Measurements from ENCODE around the gene ALG1.

Gene ALG1

GRCh38 chr16:5062051-5062450 lies 9.6 kb upstream of the ALG1 start:
- no peaks in the 10 kb centered on the region; the same call in 1 of the 2 replicates for H3K9me3 ChIP-seq
- H3K27me3 ChIP-seq = peaks cover 54% of the 10 kb centered on the region
- no peak overlapping the region for H3K4me3 ChIP-seq (ENCODE audit: low read depth, low read length)
- H3K36me3 ChIP-seq = no peaks in the 10 kb centered on the region
- no peaks in the 10 kb centered on the region for H3K4me1 ChIP-seq
- no peak for DNase-seq
- TF ChIP-seq CTCF (IDR thresholded peaks at IDR 0.05; ENCODE audit: low read depth, low read length) = no peak

- no peaks in the 10 kb centered on the region for H3K4me1 ChIP-seq
- TF ChIP-seq CTCF (IDR thresholded peaks at IDR 0.05; ENCODE audit: low read depth, low read length) = peak; percentile 26; the same call in 1 of the 2 replicates
- H3K27me3 ChIP-seq = peaks cover 59% of the 10 kb centered on the region
- H3K4me3 ChIP-seq (ENCODE audit: low read depth, low read length) = no peak overlapping the region
- H3K36me3 ChIP-seq = no peaks in the 10 kb centered on the region
- no peaks in the 10 kb centered on the region; the same call in 1 of the 2 replicates for H3K9me3 ChIP-seq
- no peak for DNase-seq
Measured at GRCh38 chr16:5062790-5063765, 8.6 kb upstream of the ALG1 start.

- Histone ChIP-seq H3K36me3 (no peaks in the 10 kb centered on the region), H3K27me3 (peaks cover 59% of the 10 kb centered on the region), H3K4me3 (ENCODE audit: low read depth, low read length) (no peak overlapping the region), H3K4me1 (no peaks in the 10 kb centered on the region), H3K9me3 (no peaks in the 10 kb centered on the region; the same call in 1 of the 2 replicates)
- TF ChIP-seq CTCF (IDR thresholded peaks at IDR 0.05; ENCODE audit: low read depth, low read length) = no peak
- no peak for DNase-seq
Measured at GRCh38 chr16:5064915-5065314, 6.7 kb upstream of the ALG1 start.

GRCh38 chr16:5065326-5065725 lies 6.3 kb upstream of the ALG1 start:
- no peak for TF ChIP-seq CTCF (IDR thresholded peaks at IDR 0.05; ENCODE audit: low read depth, low read length)
- Histone ChIP-seq H3K27me3 (peaks cover 59% of the 10 kb centered on the region), H3K36me3 (no peaks in the 10 kb centered on the region), H3K4me3 (ENCODE audit: low read depth, low read length) (no peak overlapping the region), H3K4me1 (no peaks in the 10 kb centered on the region), H3K9me3 (no peaks in the 10 kb centered on the region; the same call in 1 of the 2 replicates)
- DNase-seq = no peak

- Histone ChIP-seq H3K4me1 (no peaks in the 10 kb centered on the region), H3K36me3 (no peaks in the 10 kb centered on the region), H3K4me3 (ENCODE audit: low read depth, low read length) (no peak within 1 kb of the TSS), H3K9me3 (no peaks in the 10 kb centered on the region; the same call in 1 of the 2 replicates), H3K27me3 (peaks cover 59% of the 10 kb centered on the region)
- no peak for TF ChIP-seq CTCF (IDR thresholded peaks at IDR 0.05; ENCODE audit: low read depth, low read length)
- DNase-seq = no peak
Measured at GRCh38 chr16:5065813-5066212, 5.8 kb upstream of the ALG1 start, which contains the start of gene C16orf89. Gene C16orf89 (minus strand): TSS chr16:5065956. CDS start chr16:5065908, 48 bp downstream.

GRCh38 chr16:5066511-5066910 lies 5.1 kb upstream of the ALG1 start:
- no peaks in the 10 kb centered on the region for H3K4me1 ChIP-seq
- DNase-seq = no peak
- TF ChIP-seq CTCF (IDR thresholded peaks at IDR 0.05; ENCODE audit: low read depth, low read length) = no peak
- H3K27me3 ChIP-seq = peaks cover 58% of the 10 kb centered on the region
- no peak overlapping the region for H3K4me3 ChIP-seq (ENCODE audit: low read depth, low read length)
- H3K9me3 ChIP-seq = no peaks in the 10 kb centered on the region; the same call in 1 of the 2 replicates
- no peaks in the 10 kb centered on the region for H3K36me3 ChIP-seq
